ENCODE results near the gene NDOR1. TPM values are rescaled to one million over a fixed set of nuclear protein-coding genes. Genes with fewer than 3 reads are reported as not detected.

NDOR1 gene
- polyA plus RNA-seq (2012; ENCODE audit: insufficient read depth, insufficient read length) = 34.2 TPM

DNA sequence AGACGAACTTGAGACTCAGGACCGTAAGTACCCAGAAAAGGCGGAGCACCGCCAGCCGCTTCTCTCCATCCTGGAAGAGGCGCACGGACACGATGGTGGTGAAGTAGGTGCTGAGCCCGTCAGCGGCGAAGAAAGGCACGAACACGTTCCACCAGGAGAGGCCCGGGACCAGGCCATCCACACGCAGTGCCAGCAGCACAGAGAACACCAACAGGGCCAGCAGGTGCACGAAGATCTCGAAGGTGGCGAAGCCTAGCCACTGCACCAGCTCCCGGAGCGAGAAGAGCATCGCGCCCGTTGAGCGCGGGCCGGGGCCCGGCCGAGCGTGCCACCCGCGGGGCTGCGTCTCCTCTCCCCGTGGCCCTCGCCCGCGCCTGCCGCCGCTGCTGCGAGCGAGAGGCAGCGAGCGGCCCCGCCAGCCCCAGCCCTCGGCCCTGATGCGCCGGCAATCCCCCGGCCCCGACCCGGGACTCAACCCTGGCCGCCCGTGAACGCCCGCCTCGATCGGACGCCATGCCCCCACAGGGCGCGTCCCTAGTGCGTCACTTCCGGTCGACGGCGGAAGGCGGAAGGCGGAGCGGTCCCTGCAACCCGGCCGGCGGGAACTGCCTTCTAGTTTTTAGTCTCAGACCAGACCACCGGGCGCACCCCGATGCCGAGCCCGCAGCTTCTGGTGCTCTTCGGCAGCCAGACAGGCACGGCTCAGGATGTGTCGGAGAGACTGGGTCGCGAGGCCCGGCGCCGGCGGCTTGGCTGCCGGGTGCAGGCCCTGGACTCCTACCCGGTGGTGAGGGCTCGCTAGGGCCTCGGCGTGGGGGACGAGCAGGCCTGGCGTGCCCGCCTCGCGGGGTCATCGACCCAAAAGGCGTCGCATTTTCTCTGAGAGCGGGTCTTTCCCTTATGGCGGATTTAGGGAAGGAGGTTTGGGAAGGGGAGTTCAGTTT is at the start of gene NDOR1, which contains the start of gene TMEM203:
TSS of gene NDOR1 (plus strand) at position 575 of the 944 bp plus-strand sequence. CDS start at position 653, 78 bp downstream.
TSS of gene TMEM203 (minus strand) at position 523 of the 944 bp plus-strand sequence. CDS start at position 289, 234 bp downstream.
- peak; percentile 70 for DNase-seq (ENCODE audit: low read depth, low spot score)
- H3K4me3 ChIP-seq (ENCODE audit: low read length) = peak within 1 kb of the TSS; percentile 69

DNA sequence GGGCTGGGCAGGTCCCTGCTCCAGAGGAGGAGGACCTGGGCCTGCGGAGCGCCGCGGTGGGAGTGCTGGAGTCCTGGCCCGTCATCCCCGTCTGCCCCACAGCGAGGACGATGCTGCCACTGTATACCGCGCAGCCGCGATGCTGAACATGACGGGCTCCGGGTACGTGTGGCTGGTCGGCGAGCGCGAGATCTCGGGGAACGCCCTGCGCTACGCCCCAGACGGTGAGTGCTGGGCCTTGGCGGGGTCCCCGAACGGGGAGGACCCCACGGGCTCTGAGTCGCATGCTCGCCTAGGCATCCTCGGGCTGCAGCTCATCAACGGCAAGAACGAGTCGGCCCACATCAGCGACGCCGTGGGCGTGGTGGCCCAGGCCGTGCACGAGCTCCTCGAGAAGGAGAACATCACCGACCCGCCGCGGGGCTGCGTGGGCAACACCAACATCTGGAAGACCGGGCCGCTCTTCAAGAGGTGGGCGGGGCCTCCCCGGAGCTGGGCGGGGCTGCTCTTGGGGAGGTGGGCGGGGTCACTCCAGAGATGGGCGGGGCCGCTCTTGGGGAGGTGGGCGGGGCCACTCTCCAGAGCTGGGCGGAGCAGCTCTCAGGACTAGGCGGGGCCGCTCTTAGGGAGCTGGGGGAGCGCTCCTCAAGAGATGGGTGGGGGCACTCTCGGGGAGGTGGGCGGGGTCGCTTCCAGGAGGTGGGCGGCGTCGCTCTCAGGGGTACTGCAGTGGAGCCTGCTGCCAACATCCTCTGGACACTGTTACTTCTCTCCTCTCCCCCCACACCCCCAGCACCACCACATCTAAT is 48.7 kb upstream of the NDOR1 start:
- H3K4me3 ChIP-seq (ENCODE audit: low read length) = no peak overlapping the region

GRCh38 chr9:137157618-137158415 is 47.7 kb upstream of the NDOR1 start:
- DNase-seq (ENCODE audit: low read depth, low spot score) = no peak
- no peak overlapping the region for H3K4me3 ChIP-seq (ENCODE audit: low read length)

More for the DNA sequence above, 48.7 kb upstream of the NDOR1 start:
- DNase-seq (ENCODE audit: low read depth, low spot score) = peak; percentile 39

DNA sequence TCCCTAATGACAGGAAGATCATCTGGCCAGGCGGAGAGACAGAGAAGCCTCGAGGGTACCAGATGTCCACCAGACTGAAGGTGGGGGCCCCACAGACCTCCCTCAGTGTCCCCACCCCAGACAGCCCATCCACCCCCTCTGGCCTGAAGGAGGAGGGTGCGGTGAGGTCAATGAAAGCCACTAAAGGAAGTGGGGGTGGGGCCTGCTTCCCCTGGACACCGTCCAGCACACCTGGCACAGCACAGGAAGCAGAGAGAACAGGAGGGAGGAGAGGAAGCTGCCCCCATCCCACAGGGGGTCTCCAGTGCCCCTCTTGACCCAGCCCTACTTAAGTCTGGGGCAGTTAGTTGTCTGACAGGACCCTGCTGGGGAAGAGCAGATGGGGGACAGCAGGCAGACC is 46.9 kb upstream of the NDOR1 start:
- no peak for DNase-seq (ENCODE audit: low read depth, low spot score)
- no peak overlapping the region for H3K4me3 ChIP-seq (ENCODE audit: low read length)

- no peak for DNase-seq (ENCODE audit: low read depth, low spot score)
- H3K4me3 ChIP-seq (ENCODE audit: low read length) = no peak overlapping the region
These were observed 46.1 kb upstream of the NDOR1 start for GRCh38 chr9:137159105-137160053.

DNA sequence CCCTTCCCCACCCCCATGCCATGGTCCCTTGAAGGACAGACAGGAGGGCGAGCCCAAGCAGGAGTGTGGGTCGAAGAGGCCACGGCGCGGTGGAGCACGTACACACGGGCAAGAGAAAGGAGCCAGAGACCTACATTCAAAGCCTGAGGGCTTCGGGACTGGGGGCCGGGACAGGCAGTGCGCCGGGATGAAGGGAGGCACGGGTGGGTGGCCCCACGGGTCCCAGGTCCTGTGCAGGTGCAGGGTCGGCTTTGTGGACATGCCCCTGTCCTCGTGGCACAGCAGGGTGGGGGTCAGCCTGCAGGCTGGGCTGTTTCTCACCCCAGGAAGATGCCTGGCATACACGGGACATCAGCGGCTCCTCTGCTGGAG is 45.5 kb upstream of the NDOR1 start:
- H3K4me3 ChIP-seq (ENCODE audit: low read length) = no peak overlapping the region
- no peak for DNase-seq (ENCODE audit: low read depth, low spot score)

GRCh38 chr9:137160716-137161557 is 44.6 kb upstream of the NDOR1 start:
- DNase-seq (ENCODE audit: low read depth, low spot score) = no peak
- no peak overlapping the region for H3K4me3 ChIP-seq (ENCODE audit: low read length)

GRCh38 chr9:137161558-137162486 is 43.7 kb upstream of the NDOR1 start:
- no peak for DNase-seq (ENCODE audit: low read depth, low spot score)
- H3K4me3 ChIP-seq (ENCODE audit: low read length) = no peak overlapping the region

GRCh38 chr9:137162505-137163364 is 42.8 kb upstream of the NDOR1 start:
- no peak overlapping the region for H3K4me3 ChIP-seq (ENCODE audit: low read length)
- no peak for DNase-seq (ENCODE audit: low read depth, low spot score)

DNA sequence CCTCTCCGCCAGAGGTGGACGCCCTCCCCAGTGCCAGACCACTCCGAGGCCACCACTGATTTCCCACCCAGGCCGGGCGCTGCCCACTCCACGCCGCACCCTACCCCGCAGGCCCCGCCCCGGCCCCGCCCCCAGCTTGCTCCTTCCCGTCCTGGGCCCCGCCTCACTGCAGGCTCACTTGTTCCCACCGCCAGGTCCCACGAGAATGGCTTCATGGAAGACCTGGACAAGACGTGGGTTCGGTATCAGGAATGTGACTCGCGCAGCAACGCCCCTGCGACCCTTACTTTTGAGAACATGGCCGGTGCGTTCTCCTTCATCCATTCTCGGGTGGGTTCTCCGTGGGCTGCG is 42.2 kb upstream of the NDOR1 start:
- H3K4me3 ChIP-seq (ENCODE audit: low read length) = no peak overlapping the region
- no peak for DNase-seq (ENCODE audit: low read depth, low spot score)

- DNase-seq (ENCODE audit: low read depth, low spot score) = no peak
- H3K4me3 ChIP-seq (ENCODE audit: low read length) = no peak overlapping the region
These were observed 41.7 kb upstream of the NDOR1 start for GRCh38 chr9:137163805-137164204.

DNA sequence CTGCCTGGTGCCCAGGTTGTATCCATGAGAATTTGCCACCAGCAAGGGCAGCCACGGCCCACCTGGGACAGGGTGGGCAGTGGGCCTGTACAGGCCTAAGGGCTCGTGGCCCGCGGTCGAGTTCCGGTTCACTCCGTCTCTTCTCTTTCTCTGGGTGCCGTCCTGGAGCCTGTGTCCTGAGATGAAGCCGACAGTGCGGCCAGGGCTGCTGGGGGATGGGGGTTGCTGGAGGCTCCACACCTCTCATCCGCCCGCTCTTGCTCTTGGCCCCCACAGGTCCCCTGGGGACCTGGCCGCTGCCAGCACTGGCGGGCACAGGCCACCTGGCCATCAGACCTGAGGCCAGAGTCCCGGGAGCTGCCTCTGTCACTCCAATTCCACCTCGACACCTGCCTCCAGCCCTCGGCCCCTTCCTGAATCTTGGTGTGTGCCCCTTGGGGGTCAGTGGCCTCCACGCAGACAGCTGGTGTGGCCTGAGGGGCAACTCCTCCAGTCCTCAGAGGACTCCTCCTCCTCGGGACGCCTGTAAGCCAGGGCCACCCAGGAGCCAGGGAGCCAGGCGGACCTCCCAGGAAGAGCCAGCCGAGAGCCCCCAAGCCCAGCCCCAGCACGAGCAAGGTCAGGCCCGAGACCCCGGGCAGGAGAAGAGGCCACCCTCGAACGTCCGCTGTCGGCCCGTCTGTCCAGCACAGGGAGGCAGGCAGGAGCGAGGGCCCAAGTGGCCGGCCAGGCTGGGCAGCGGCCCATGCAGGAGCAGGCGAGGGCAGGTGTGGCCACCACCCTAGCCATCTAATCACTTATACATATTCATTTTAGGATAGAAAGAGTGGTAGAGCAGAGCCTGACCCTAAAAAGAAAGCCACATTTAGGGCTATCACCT is 40.9 kb upstream of the NDOR1 start:
- no peak overlapping the region for H3K4me3 ChIP-seq (ENCODE audit: low read length)
- no peak for DNase-seq (ENCODE audit: low read depth, low spot score)

GRCh38 chr9:137165250-137165836 is 40.2 kb upstream of the NDOR1 start:
- no peak overlapping the region for H3K4me3 ChIP-seq (ENCODE audit: low read length)
- no peak for DNase-seq (ENCODE audit: low read depth, low spot score)

Data from Jurkat, Clone E6-1 (cell line).